ENCODE data around the gene EZR. TPM values are rescaled to one million over a fixed set of nuclear protein-coding genes. Genes with fewer than 3 reads are reported as not detected.

Gene EZR
- total RNA-seq, 1 experiment from 2014 or later = 375 TPM

- H4K8ac ChIP-seq (replicated peaks; ENCODE audit: insufficient read length, low read depth, low read length) = no peak overlapping the region
- H3K4me2 ChIP-seq (ENCODE audit: insufficient read depth, insufficient read length, low read length) = no peak overlapping the region
- no peak overlapping the region for H3K27ac ChIP-seq (ENCODE audit: insufficient read length, low read depth, low read length)
- DNase-seq = no peak
- H3K4me3 Mint-ChIP-seq = no peak overlapping the region
- no peak for TF ChIP-seq CTCF (conservative IDR thresholded peaks at IDR 0.05)
- no CpG with 5 or more reads among the region's 6 CpGs for WGBS (ENCODE audit: extremely low coverage, insufficient read length, low lambda C conversion rate)
- no peak overlapping the region for H4K91ac ChIP-seq (ENCODE audit: insufficient read length, low read depth, low read length)
- no peak overlapping the region for H4K5ac ChIP-seq (ENCODE audit: insufficient read length, low read depth, low read length)
- H3K4ac ChIP-seq (ENCODE audit: low read depth, low read length) = no peak overlapping the region
- no peak overlapping the region for H3K9ac ChIP-seq (ENCODE audit: extremely low read depth, insufficient read length, low read length)
- no peak overlapping the region for H2BK20ac ChIP-seq (ENCODE audit: low read depth, low read length, poor library complexity, severe bottlenecking)
- no peaks in the 10 kb centered on the region for H3K4me1 ChIP-seq (ENCODE audit: insufficient read depth, low read length)
- peaks cover 13% of the 10 kb centered on the region for H3K79me1 ChIP-seq (ENCODE audit: insufficient read depth, low read depth, low read length, poor library complexity, severe bottlenecking)
- no peaks in the 10 kb centered on the region for H3K23me2 ChIP-seq (ENCODE audit: insufficient read length, low read depth, low read length, poor library complexity, severe bottlenecking)
- no peaks in the 10 kb centered on the region for H3K27me3 ChIP-seq (ENCODE audit: insufficient read depth, low read length)
- H3K18ac ChIP-seq (ENCODE audit: insufficient read length, low read depth, low read length) = no peak overlapping the region
- no peak overlapping the region for H3K56ac ChIP-seq (ENCODE audit: insufficient read length, low read depth, low read length)
- no peaks in the 10 kb centered on the region for H3K79me2 ChIP-seq (ENCODE audit: insufficient read depth, low read length)
- no peak overlapping the region for H3K14ac ChIP-seq (ENCODE audit: insufficient read depth, low read length)
- no peaks in the 10 kb centered on the region for H4K20me1 ChIP-seq (ENCODE audit: control insufficient read depth, insufficient read depth, insufficient read length)
- no peak overlapping the region for H2BK120ac ChIP-seq (ENCODE audit: low read depth, low read length, poor library complexity, severe bottlenecking)
- H3K23ac ChIP-seq (ENCODE audit: insufficient read length, low read depth, low read length) = no peak overlapping the region
- no peak overlapping the region for H2BK5ac ChIP-seq (ENCODE audit: insufficient read length, low read length)
- H3K27ac Mint-ChIP-seq = no peak overlapping the region; a peak in 1 of 7 replicates
- no peaks in the 10 kb centered on the region for H3K9me3 ChIP-seq (ENCODE audit: control insufficient read depth, low read depth, low read length)
- H3T11ph ChIP-seq (ENCODE audit: low read length) = no peak overlapping the region
- no peak overlapping the region for H2AFZ ChIP-seq (ENCODE audit: low read length)
- no peak overlapping the region for H2AK5ac ChIP-seq (ENCODE audit: insufficient read length, low read length)
- no peak overlapping the region for H2BK12ac ChIP-seq (ENCODE audit: insufficient read length, low read depth, low read length)
- H3K9me3 Mint-ChIP-seq = no peaks in the 10 kb centered on the region
- no peaks in the 10 kb centered on the region for H3K27me3 Mint-ChIP-seq (ENCODE audit: low read depth)
- no peak overlapping the region for H2BK15ac ChIP-seq (ENCODE audit: low read depth, low read length)
- peaks cover 62 to 94% (median 88%) of the 10 kb centered on the region in 3 experiments for H3K36me3 Mint-ChIP-seq (ENCODE audit: insufficient read depth in 1 of 3, low read depth in 3 of 3)
- peaks cover 19 to 28% of the 10 kb centered on the region in 2 experiments for H3K4me1 Mint-ChIP-seq
These were observed 41.1 kb downstream of the EZR start for GRCh38 chr6:158778005-158778527.
